DOHH2 (cell line): ENCODE data around the gene OGFOD3.

Experiments
- H3F3A ChIP-seq: fragments of 200-600 bp; sonication (generic), shearing (Covaris generic); 2 replicates; pipeline ENCODE4 v1.6.0; 2016; ENCODE audit warnings: antibody characterized with exemption, mild to moderate bottlenecking; ENCODE audit not compliant: control insufficient read depth, insufficient read depth
- H3K27ac ChIP-seq: fragments of 200-600 bp; sonication (generic); 2 replicates; pipeline ENCODE4 v1.5.1; 2014; ENCODE audit warnings: low read depth, mild to moderate bottlenecking, low read length, moderate library complexity
- H3K27me3 ChIP-seq: fragments of 200-600 bp; sonication (generic); 2 replicates; pipeline ENCODE4 v1.6.1; 2014; ENCODE audit warnings: mild to moderate bottlenecking, low read length, mixed read lengths; ENCODE audit not compliant: control insufficient read depth
- H3K36me3 ChIP-seq: fragments of 200-600 bp; sonication (generic); 2 replicates; pipeline ENCODE4 v1.6.1; 2014; ENCODE audit warnings: mild to moderate bottlenecking, low read length, moderate library complexity, mixed read lengths; ENCODE audit not compliant: control insufficient read depth
- H3K4me1 ChIP-seq: fragments of 200-600 bp; sonication (generic); 2 replicates; pipeline ENCODE4 v1.6.1; 2014; ENCODE audit warnings: mild to moderate bottlenecking, low read length, mixed read lengths; ENCODE audit not compliant: control insufficient read depth
- H3K4me2 ChIP-seq: fragments of 200-600 bp; sonication (generic); 2 replicates; pipeline ENCODE4 v1.6.0; 2014; ENCODE audit warnings: mild to moderate bottlenecking, low read length, moderate library complexity
- H3K4me3 ChIP-seq: fragments of 200-600 bp; sonication (generic); 2 replicates; pipeline ENCODE4 v1.5.1; 2014; ENCODE audit warnings: mild to moderate bottlenecking, low read length, mixed read lengths
- H3K79me2 ChIP-seq: fragments of 200-600 bp; sonication (generic); 2 replicates; pipeline ENCODE4 v1.6.1; 2014; ENCODE audit warnings: mild to moderate bottlenecking, low read length, mixed read lengths; ENCODE audit not compliant: control insufficient read depth
- H3K9me2 ChIP-seq: fragments of 200-600 bp; sonication (generic); replicated peaks from 2 replicates; pipeline ENCODE4 v1.6.1; 2014; ENCODE audit warnings: mild to moderate bottlenecking, low read length, mixed read lengths; ENCODE audit not compliant: control insufficient read depth
- H3K9me3 ChIP-seq: fragments of 200-600 bp; sonication (generic); 2 replicates; pipeline ENCODE4 v1.6.1; 2014; ENCODE audit warnings: antibody characterized with exemption, low read length, mixed read lengths; ENCODE audit not compliant: control insufficient read depth, insufficient read depth
- H4K20me1 ChIP-seq: fragments of 200-600 bp; sonication (generic); 2 replicates; pipeline ENCODE4 v1.6.0; 2014; ENCODE audit warnings: low read depth, mild to moderate bottlenecking, antibody characterized with exemption, low read length, moderate library complexity; ENCODE audit not compliant: control insufficient read depth, insufficient read depth
- EZH2phosphoT487 ChIP-seq: fragments of 200-600 bp; sonication (generic); IDR thresholded peaks from 2 replicates; pipeline ENCODE4 v1.6.1; 2017; ENCODE audit warnings: borderline replicate concordance, mild to moderate bottlenecking, antibody characterized with exemption, low read length, moderate library complexity, mixed read lengths
- TF ChIP-seq, protein P1 (sequence below): fragments of 200-600 bp; sonication (generic); IDR thresholded peaks from one replicate; pipeline ENCODE4 v1.5.1; 2014; ENCODE audit warnings: antibody characterized with exemption, mild to moderate bottlenecking, low read depth, low read length; ENCODE audit not compliant: poor library complexity, severe bottlenecking

OGFOD3 gene

DNA sequence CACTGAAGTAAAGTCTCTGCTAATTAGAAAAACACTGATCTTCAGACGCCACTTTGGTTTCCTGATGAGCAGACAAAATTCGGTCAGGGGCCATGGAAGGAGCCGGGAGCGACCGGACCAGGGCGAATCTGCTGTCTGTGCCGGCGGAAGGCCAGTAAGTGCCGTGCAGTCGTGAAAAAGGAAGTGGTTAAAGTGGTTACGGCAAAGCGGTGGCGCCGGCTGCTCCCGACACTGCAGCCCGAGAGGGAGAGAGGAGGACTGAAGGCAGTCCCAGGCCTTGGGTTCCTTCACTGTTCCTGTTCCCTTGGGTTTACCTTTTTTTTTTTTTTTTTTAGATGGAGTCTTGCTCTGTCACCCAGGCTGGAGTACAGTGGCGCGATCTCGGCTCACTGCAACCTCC is 17.6 kb downstream of the OGFOD3 start:
- H4K20me1 ChIP-seq = no peaks in the 10 kb centered on the region
- no peaks in the 10 kb centered on the region for H3K9me3 ChIP-seq
- H3K4me1 ChIP-seq = 0 out of 2 replicates have a peak, but pooled peaks cover 2% of the 10 kb centered on the region
- H3K36me3 ChIP-seq = peaks cover 6% of the 10 kb centered on the region; the same call in 1 of the 2 replicates
- H3K9me2 ChIP-seq = no peaks in the 10 kb centered on the region
- H3K4me2 ChIP-seq = no peak overlapping the region
- H3K27me3 ChIP-seq = no peaks in the 10 kb centered on the region
- TF ChIP-seq, protein P1, sequence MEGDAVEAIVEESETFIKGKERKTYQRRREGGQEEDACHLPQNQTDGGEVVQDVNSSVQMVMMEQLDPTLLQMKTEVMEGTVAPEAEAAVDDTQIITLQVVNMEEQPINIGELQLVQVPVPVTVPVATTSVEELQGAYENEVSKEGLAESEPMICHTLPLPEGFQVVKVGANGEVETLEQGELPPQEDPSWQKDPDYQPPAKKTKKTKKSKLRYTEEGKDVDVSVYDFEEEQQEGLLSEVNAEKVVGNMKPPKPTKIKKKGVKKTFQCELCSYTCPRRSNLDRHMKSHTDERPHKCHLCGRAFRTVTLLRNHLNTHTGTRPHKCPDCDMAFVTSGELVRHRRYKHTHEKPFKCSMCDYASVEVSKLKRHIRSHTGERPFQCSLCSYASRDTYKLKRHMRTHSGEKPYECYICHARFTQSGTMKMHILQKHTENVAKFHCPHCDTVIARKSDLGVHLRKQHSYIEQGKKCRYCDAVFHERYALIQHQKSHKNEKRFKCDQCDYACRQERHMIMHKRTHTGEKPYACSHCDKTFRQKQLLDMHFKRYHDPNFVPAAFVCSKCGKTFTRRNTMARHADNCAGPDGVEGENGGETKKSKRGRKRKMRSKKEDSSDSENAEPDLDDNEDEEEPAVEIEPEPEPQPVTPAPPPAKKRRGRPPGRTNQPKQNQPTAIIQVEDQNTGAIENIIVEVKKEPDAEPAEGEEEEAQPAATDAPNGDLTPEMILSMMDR = no peak
- no peak for TF ChIP-seq EZH2phosphoT487
- H3K27ac ChIP-seq = no peak overlapping the region
- H3K79me2 ChIP-seq = no peaks in the 10 kb centered on the region
- no peaks in the 10 kb centered on the region for H3F3A ChIP-seq
- no peak overlapping the region for H3K4me3 ChIP-seq

DNA sequence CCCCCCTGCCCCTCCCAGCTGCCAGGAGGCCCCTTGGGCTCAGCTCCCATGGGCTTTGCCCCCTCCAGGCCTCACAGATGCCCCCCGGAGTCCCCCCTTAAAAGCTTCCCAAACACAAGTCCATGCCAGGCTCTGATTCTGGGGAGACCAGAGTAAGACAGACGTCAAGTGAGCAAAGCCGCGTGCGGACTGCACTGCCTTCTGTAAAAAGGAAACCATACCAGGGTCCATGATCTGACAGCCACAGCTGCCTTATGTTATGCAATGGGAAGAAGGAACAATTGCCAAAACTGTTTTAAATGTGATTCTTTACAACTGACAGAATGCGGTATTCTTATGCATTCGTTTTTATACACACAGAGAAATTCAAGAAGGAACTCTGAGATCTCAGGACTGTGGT is 18.2 kb downstream of the OGFOD3 start:
- Histone ChIP-seq H3K27ac (no peak overlapping the region), H3K79me2 (no peaks in the 10 kb centered on the region), H3K4me3 (no peak overlapping the region), H3K4me1 (0 out of 2 replicates have a peak, but pooled peaks cover 2% of the 10 kb centered on the region), H4K20me1 (no peaks in the 10 kb centered on the region), H3K27me3 (no peaks in the 10 kb centered on the region), H3K4me2 (no peak overlapping the region), H3F3A (no peaks in the 10 kb centered on the region), H3K9me3 (no peaks in the 10 kb centered on the region), H3K36me3 (peaks cover 6% of the 10 kb centered on the region; the same call in 1 of the 2 replicates), H3K9me2 (no peaks in the 10 kb centered on the region)
- TF ChIP-seq EZH2phosphoT487 = no peak
- TF ChIP-seq, protein P1 = no peak

GRCh38 chr17:82399601-82400101 is 18.7 kb downstream of the OGFOD3 start:
- Histone ChIP-seq H3K27ac (no peak overlapping the region), H3K9me2 (no peaks in the 10 kb centered on the region), H3K4me1 (0 out of 2 replicates have a peak, but pooled peaks cover 2% of the 10 kb centered on the region), H3K27me3 (no peaks in the 10 kb centered on the region), H3F3A (no peaks in the 10 kb centered on the region), H3K36me3 (peaks cover 6% of the 10 kb centered on the region; the same call in 1 of the 2 replicates), H3K79me2 (no peaks in the 10 kb centered on the region), H3K4me3 (no peak overlapping the region), H4K20me1 (no peaks in the 10 kb centered on the region), H3K9me3 (no peaks in the 10 kb centered on the region), H3K4me2 (no peak overlapping the region)
- TF ChIP-seq EZH2phosphoT487 = no peak
- TF ChIP-seq, protein P1 = no peak
